ENCODE measurements around the gene CIB4. TPM values are rescaled to one million over a fixed set of nuclear protein-coding genes. Genes with fewer than 3 reads are reported as not detected.

CIB4 gene
- total RNA-seq, 1 donor from 2014 or later = not detected

GRCh38 chr2:26542194-26542455 is 99.0 kb downstream of the CIB4 start:
- peaks cover under 1% of the 10 kb centered on the region for H3K27me3 Mint-ChIP-seq
- H3K36me3 Mint-ChIP-seq (ENCODE audit: low read depth) = no peaks in the 10 kb centered on the region
- ATAC-seq (ENCODE audit: low read depth) (no peak), DNase-seq (no peak)
- TF ChIP-seq CTCF (IDR thresholded peaks at IDR 0.05) = no peak
- no peaks in the 10 kb centered on the region for H3K9me3 Mint-ChIP-seq
- intact Hi-C loops (cut with micrococcal nuclease) = no loop called here
- H3K4me1 Mint-ChIP-seq = no peaks in the 10 kb centered on the region
- H3K27ac Mint-ChIP-seq = no peak overlapping the region
- no peak overlapping the region for H3K4me3 Mint-ChIP-seq
- ChIA-PET POLR2A (no interaction called here), CTCF (no interaction called here)

- Mint-ChIP-seq H3K36me3 (ENCODE audit: low read depth) (no peaks in the 10 kb centered on the region), H3K4me3 (no peak overlapping the region), H3K4me1 (no peaks in the 10 kb centered on the region), H3K27ac (no peak overlapping the region), H3K9me3 (no peaks in the 10 kb centered on the region), H3K27me3 (no peaks in the 10 kb centered on the region)
- no peak for TF ChIP-seq CTCF (IDR thresholded peaks at IDR 0.05)
- POLR2A ChIA-PET = no interaction called here
- no peak for ATAC-seq (ENCODE audit: low read depth)
- DNase-seq = no peak
- CTCF ChIA-PET = no interaction called here
- intact Hi-C loops (cut with micrococcal nuclease) = no loop called here
These were observed 99.6 kb downstream of the CIB4 start for GRCh38 chr2:26541401-26542193.

GRCh38 chr2:26540961-26541360 is 100.2 kb downstream of the CIB4 start:
- no peaks in the 10 kb centered on the region for H3K27me3 Mint-ChIP-seq
- DNase-seq (no peak), ATAC-seq (ENCODE audit: low read depth) (no peak)
- no peaks in the 10 kb centered on the region for H3K9me3 Mint-ChIP-seq
- no peak overlapping the region for H3K4me3 Mint-ChIP-seq
- POLR2A ChIA-PET = no interaction called here
- CTCF ChIA-PET = no interaction called here
- intact Hi-C loops (cut with micrococcal nuclease) = no loop called here
- H3K27ac Mint-ChIP-seq = no peak overlapping the region
- H3K36me3 Mint-ChIP-seq (ENCODE audit: low read depth) = no peaks in the 10 kb centered on the region
- no peaks in the 10 kb centered on the region for H3K4me1 Mint-ChIP-seq
- TF ChIP-seq CTCF (IDR thresholded peaks at IDR 0.05) = no peak

- H3K4me1 Mint-ChIP-seq = no peaks in the 10 kb centered on the region
- no peak for TF ChIP-seq CTCF (IDR thresholded peaks at IDR 0.05)
- CTCF ChIA-PET = no interaction called here
- no peaks in the 10 kb centered on the region for H3K9me3 Mint-ChIP-seq
- peaks cover 3% of the 10 kb centered on the region for H3K27me3 Mint-ChIP-seq
- no peak for ATAC-seq (ENCODE audit: low read depth)
- intact Hi-C loops (cut with micrococcal nuclease) = no loop called here
- no peaks in the 10 kb centered on the region for H3K36me3 Mint-ChIP-seq (ENCODE audit: low read depth)
- no peak overlapping the region for H3K27ac Mint-ChIP-seq
- DNase-seq = no peak
- H3K4me3 Mint-ChIP-seq = no peak overlapping the region
- POLR2A ChIA-PET = no interaction called here
These were observed 100.9 kb downstream of the CIB4 start for GRCh38 chr2:26540306-26540705.

- ATAC-seq (ENCODE audit: low read depth) = no peak
- no peaks in the 10 kb centered on the region for H3K4me1 Mint-ChIP-seq
- ChIA-PET CTCF (no interaction called here), POLR2A (interaction anchor here (0.7 kb wide), 1 partner anchor 102 kb away, joined by 4 read pairs; no protein-coding TSS in a partner anchor)
- intact Hi-C loops (cut with micrococcal nuclease) = no loop called here
- H3K4me3 Mint-ChIP-seq = no peak overlapping the region
- peaks cover 6% of the 10 kb centered on the region for H3K27me3 Mint-ChIP-seq
- TF ChIP-seq CTCF (IDR thresholded peaks at IDR 0.05) = no peak
- H3K27ac Mint-ChIP-seq = no peak overlapping the region
- DNase-seq = no peak
- no peaks in the 10 kb centered on the region for H3K36me3 Mint-ChIP-seq (ENCODE audit: low read depth)
- H3K9me3 Mint-ChIP-seq = no peaks in the 10 kb centered on the region
These were observed 103.2 kb downstream of the CIB4 start for GRCh38 chr2:26537826-26538475.

Data from activated B cell treated with CpG ODN at 0.5 μM for 24 hours (primary cell).